ENCODE data around the gene SELENOS. TPM values are rescaled to one million over a fixed set of nuclear protein-coding genes. Genes with fewer than 3 reads are reported as not detected.

SELENOS gene
- total and polyA plus RNA-seq, 4 donors = 32.6 to 79.8 (median 63.9) TPM

DNA sequence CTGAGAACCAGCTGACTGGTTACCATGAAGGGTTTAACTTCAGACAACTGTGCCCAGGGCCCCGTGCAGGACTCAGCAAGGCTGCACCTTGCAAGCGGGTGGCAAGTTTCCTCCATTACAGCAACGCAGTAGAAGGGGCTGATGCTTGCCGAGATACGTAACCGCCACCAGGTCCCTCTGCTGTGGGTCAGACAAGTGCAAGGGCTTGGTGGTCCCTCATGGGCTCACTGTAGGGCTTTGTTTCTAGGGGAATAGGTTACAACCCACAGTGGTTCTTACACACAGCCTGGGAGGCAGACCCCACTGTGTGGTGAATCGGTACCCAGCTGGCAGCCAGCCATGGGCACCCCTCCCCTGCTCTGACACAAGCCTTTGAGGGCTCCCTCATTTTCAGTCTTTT lies 33.2 kb upstream of the SELENOS start:
- H3K27me3 ChIP-seq (ENCODE audit: control insufficient read depth, insufficient read depth, low read length) = no peaks in the 10 kb centered on the region
- H3K27ac ChIP-seq (ENCODE audit: low read depth, low read length) = no peak overlapping the region
- no peaks in the 10 kb centered on the region for H3K9me3 ChIP-seq (ENCODE audit: control insufficient read depth, insufficient read depth, low read length)
- WGBS (ENCODE audit: insufficient coverage) = 76% methylated on average over 6 of the region's 7 CpGs
- H3K4me3 ChIP-seq (ENCODE audit: low read depth, low read length) = no peak overlapping the region
- peak in 1 of 6 donors; percentile 32 for DNase-seq (ENCODE audit: low read depth in 4 of 6, low spot score in 6 of 6)
- peaks cover 4% of the 10 kb centered on the region for H3K4me1 ChIP-seq (ENCODE audit: control insufficient read depth, insufficient read depth, low read length)
- H3K36me3 ChIP-seq (ENCODE audit: control insufficient read depth, insufficient read depth, low read length) = peaks cover 13% of the 10 kb centered on the region

DNA sequence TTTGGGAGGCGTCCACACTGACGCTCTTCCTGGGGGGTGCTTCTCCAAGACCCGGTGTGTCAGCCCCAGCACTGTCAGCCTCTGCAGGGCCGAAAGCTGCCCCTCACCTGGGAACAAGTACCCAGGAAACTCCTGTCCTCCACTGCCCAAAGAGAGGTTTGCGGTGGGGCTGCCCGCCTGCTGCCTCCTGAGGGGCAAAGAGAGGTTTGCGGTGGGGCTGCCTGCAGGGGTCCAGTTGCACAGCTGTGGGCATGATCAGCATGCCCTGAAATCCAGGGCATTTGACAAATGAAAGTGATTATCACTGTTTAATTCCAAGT lies 32.8 kb upstream of the SELENOS start:
- no peaks in the 10 kb centered on the region for H3K27me3 ChIP-seq (ENCODE audit: control insufficient read depth, insufficient read depth, low read length)
- no peak for DNase-seq (ENCODE audit: low read depth in 4 of 6, low spot score in 6 of 6)
- H3K4me3 ChIP-seq (ENCODE audit: low read depth, low read length) = no peak overlapping the region
- no peak overlapping the region for H3K27ac ChIP-seq (ENCODE audit: low read depth, low read length)
- WGBS (ENCODE audit: insufficient coverage) = 79% methylated on average over 7 of the region's 7 CpGs
- no peaks in the 10 kb centered on the region for H3K9me3 ChIP-seq (ENCODE audit: control insufficient read depth, insufficient read depth, low read length)
- H3K36me3 ChIP-seq (ENCODE audit: control insufficient read depth, insufficient read depth, low read length) = peaks cover 13% of the 10 kb centered on the region
- peaks cover 4% of the 10 kb centered on the region for H3K4me1 ChIP-seq (ENCODE audit: control insufficient read depth, insufficient read depth, low read length)

DNA sequence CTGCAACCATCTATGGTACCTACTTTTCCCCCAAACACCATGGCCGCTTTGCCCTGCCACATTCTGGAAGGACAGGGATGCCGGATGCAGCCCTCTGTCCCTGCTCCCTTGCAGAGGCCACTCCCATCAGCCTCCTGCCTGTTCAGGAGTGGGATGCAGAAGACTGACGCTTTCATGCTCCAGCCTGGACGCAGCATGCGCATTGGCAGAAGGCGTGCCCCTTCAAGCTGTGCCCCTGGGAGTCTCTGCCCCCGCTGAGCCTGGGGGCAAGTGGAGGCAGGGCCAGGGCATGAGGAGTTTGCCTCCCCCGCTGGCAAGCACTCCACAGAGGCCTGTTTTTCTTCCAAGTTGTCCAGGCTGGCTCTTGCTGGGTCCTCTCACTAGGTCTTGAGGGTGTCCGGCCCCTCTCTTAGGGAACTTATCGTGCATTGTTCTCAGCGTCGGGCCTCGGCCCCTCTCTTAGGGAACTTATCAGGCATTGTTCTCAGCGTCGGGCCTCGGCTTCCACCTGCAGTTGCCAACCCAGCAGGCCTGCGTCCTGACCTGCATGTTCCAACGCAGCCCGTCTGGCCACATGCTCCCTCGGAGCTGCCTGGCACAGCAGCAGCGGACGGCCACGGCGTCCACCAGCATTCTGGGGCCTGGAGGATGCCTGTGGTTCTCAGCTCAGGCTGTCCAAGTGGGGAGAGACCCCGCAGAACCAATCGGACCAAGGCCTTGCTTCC lies 32.3 kb upstream of the SELENOS start:
- Histone ChIP-seq H3K27ac (ENCODE audit: low read depth, low read length) (no peak overlapping the region), H3K36me3 (ENCODE audit: control insufficient read depth, insufficient read depth, low read length) (peaks cover 13% of the 10 kb centered on the region), H3K4me3 (ENCODE audit: low read depth, low read length) (no peak overlapping the region), H3K4me1 (ENCODE audit: control insufficient read depth, insufficient read depth, low read length) (peaks cover 4% of the 10 kb centered on the region), H3K27me3 (ENCODE audit: control insufficient read depth, insufficient read depth, low read length) (no peaks in the 10 kb centered on the region), H3K9me3 (ENCODE audit: control insufficient read depth, insufficient read depth, low read length) (no peaks in the 10 kb centered on the region)
- no peak for DNase-seq (ENCODE audit: low read depth in 4 of 6, low spot score in 6 of 6)
- 74% methylated on average over 26 of the region's 26 CpGs for WGBS (ENCODE audit: insufficient coverage)

DNA sequence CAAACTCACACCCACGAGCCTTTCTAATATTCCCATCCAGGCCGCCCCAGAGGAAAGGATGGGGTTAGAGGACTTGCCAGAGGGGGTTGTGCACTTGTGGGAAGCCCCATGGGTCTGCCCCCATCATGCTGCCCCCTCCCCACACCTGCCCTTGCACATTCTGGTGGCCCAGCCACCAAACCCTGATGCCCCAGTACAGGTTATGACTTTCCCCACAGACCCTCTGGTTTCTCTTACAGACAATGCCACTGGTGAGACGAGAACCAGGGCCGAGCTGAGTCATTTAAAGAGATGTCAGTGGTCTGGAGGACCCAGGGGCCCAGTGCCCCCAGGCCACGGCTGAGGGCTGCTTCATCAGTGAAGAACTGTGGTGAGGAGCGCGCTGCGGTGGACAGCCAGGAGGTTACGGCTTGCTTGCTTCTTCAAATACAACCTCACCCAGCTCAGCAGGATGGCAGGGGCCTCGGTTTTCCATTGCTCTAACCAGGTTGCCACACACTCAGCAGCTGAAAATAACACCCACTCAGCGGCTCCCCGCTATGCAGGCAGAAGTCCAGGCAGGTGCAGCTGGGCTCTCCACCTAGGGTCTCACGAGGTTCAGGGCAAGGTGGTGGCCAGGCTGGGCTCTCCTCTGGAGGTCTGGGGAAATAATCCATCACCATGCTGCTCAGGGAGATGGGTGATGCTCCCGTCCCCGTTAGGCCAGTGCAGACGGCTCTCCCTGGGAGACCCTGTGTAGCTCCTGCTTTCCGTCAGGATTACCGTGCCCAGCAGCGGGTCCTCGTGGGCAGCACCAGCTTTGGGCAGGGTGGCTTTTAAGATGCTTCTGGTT lies 31.5 kb upstream of the SELENOS start:
- Histone ChIP-seq H3K9me3 (ENCODE audit: control insufficient read depth, insufficient read depth, low read length) (no peaks in the 10 kb centered on the region), H3K27me3 (ENCODE audit: control insufficient read depth, insufficient read depth, low read length) (no peaks in the 10 kb centered on the region), H3K27ac (ENCODE audit: low read depth, low read length) (no peak overlapping the region), H3K4me1 (ENCODE audit: control insufficient read depth, insufficient read depth, low read length) (peaks cover 4% of the 10 kb centered on the region), H3K4me3 (ENCODE audit: low read depth, low read length) (no peak overlapping the region), H3K36me3 (ENCODE audit: control insufficient read depth, insufficient read depth, low read length) (peaks cover 10% of the 10 kb centered on the region)
- no peak for DNase-seq (ENCODE audit: low read depth in 4 of 6, low spot score in 6 of 6)
- WGBS (ENCODE audit: insufficient coverage) = 93% methylated on average over 16 of the region's 20 CpGs

DNA sequence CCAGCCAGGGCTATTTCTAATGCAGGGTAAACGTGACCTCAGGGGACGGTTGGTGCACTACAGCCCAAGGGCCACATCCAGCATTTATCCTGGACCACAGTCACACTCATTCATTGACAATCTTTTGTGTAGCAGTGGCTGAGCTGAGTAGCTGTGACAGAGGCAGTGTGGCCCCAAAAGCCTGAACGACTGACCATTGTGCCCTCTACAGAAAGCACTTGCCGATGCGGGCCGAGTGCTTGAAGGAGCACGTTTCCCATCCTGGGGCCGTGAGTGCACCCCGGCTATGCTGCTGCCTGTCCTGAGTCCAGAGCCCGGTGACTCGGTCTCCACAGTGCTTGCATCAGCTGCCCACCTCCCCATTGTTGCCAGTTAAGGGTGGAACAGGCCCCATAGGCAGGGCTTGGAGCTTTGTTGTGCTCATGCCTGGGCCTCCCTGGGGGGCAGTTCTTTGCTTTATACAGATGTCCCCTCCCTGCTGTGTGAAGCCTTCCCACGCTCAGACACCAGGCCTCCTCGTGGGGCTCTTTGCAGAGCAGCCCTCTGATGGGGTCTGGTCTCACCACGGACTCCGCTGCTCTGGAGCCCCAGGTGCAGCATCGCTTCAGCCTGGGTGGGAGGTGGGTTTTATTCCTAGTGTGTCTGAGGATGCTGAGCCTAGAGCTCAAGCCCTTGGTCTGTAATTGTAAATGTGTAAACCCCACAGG lies 30.8 kb upstream of the SELENOS start:
- Histone ChIP-seq H3K9me3 (ENCODE audit: control insufficient read depth, insufficient read depth, low read length) (no peaks in the 10 kb centered on the region), H3K4me3 (ENCODE audit: low read depth, low read length) (no peak overlapping the region), H3K27ac (ENCODE audit: low read depth, low read length) (no peak overlapping the region), H3K36me3 (ENCODE audit: control insufficient read depth, insufficient read depth, low read length) (peaks cover 10% of the 10 kb centered on the region), H3K27me3 (ENCODE audit: control insufficient read depth, insufficient read depth, low read length) (no peaks in the 10 kb centered on the region), H3K4me1 (ENCODE audit: control insufficient read depth, insufficient read depth, low read length) (peaks cover 4% of the 10 kb centered on the region)
- DNase-seq (ENCODE audit: low read depth in 4 of 6, low spot score in 6 of 6) = no peak
- 50% methylated on average over 14 of the region's 16 CpGs for WGBS (ENCODE audit: insufficient coverage)

DNA sequence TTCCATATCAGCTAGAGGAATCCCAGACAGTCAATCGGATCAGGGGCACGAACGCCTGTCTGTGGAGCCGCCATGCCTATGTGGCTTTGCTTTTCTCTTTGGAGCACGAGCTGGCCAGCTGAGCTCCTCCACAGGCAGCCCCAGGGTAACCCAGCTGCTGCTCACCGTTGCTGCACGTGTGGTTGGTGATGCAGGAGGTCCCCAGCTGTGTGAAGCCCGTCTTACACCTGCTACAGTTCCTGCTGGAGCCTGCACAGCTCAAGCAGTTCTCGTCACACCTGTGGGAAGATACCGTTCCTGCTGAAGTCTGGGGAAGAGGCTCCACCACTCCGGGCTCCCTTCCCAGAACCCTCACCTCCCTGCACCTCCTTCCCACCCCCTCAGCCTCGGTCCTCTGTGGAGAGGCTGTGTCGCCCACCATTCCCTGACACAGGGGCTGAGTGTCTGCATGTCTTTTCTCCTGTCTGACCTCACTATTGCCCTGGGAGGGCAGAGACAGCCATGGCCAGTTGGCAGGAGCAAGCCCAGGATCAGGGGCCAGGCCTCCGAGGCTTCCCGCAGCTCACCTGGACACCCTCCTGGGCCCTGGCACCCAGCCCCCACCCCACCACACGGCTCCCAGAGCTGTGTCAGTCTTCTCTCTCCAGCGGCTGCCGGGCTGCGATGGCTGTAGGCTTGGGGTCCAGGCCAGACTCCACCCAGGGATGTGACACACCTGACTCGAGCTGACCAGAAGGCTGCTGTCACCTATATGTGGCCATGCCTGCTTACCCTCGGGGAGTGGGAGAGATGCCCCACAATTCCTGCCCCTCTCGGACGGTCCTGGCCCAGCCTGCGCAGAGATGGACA lies 30.0 kb upstream of the SELENOS start:
- Histone ChIP-seq H3K36me3 (ENCODE audit: control insufficient read depth, insufficient read depth, low read length) (peaks cover 10% of the 10 kb centered on the region), H3K4me3 (ENCODE audit: low read depth, low read length) (no peak overlapping the region), H3K27ac (ENCODE audit: low read depth, low read length) (no peak overlapping the region), H3K4me1 (ENCODE audit: control insufficient read depth, insufficient read depth, low read length) (peaks cover 4% of the 10 kb centered on the region), H3K9me3 (ENCODE audit: control insufficient read depth, insufficient read depth, low read length) (no peaks in the 10 kb centered on the region), H3K27me3 (ENCODE audit: control insufficient read depth, insufficient read depth, low read length) (no peaks in the 10 kb centered on the region)
- 75% methylated on average over 24 of the region's 24 CpGs for WGBS (ENCODE audit: insufficient coverage)
- DNase-seq (ENCODE audit: low read depth in 4 of 6, low spot score in 6 of 6) = peak in 1 of 6 donors; percentile 42

DNA sequence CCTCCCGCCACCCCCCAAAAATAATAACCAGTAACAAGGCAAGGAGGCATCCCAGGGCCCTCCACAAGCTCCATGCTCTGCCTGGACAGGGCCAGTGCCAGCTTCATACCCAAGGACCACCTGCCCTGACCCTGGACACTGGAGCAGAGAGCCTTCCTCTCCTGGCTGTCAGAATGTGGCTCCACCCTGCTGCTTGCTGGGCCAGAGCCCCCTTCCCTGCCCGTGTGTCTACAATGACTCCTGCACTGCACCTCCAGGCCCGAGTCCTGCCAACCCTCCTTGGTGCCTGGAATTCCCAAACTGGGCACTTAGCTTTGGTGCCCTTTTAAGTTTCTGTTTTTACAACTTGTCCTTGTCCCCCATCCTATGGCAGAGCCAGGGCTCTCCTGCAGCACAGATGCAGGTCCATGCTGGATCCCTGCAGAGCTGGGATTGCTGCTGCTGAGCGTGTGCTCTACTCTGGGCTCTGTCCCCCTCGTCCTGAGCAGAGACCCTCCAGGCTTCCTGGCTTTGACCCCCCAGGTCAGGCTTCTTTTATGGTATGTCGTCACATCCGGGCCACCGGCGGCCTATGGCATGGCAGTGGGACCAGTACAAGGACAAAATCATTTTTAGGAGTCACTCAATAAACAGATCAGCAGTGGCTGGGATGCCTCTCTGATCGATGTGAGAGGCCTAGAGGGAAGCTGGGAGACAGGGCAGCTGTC lies 29.2 kb upstream of the SELENOS start:
- peaks cover 4% of the 10 kb centered on the region for H3K4me1 ChIP-seq (ENCODE audit: control insufficient read depth, insufficient read depth, low read length)
- no peak overlapping the region for H3K27ac ChIP-seq (ENCODE audit: low read depth, low read length)
- H3K9me3 ChIP-seq (ENCODE audit: control insufficient read depth, insufficient read depth, low read length) = no peaks in the 10 kb centered on the region
- no peak overlapping the region for H3K4me3 ChIP-seq (ENCODE audit: low read depth, low read length)
- DNase-seq (ENCODE audit: low read depth in 4 of 6, low spot score in 6 of 6) = no peak
- H3K36me3 ChIP-seq (ENCODE audit: control insufficient read depth, insufficient read depth, low read length) = peaks cover 10% of the 10 kb centered on the region
- no peaks in the 10 kb centered on the region for H3K27me3 ChIP-seq (ENCODE audit: control insufficient read depth, insufficient read depth, low read length)
- 83% methylated on average over 10 of the region's 10 CpGs for WGBS (ENCODE audit: insufficient coverage)

DNA sequence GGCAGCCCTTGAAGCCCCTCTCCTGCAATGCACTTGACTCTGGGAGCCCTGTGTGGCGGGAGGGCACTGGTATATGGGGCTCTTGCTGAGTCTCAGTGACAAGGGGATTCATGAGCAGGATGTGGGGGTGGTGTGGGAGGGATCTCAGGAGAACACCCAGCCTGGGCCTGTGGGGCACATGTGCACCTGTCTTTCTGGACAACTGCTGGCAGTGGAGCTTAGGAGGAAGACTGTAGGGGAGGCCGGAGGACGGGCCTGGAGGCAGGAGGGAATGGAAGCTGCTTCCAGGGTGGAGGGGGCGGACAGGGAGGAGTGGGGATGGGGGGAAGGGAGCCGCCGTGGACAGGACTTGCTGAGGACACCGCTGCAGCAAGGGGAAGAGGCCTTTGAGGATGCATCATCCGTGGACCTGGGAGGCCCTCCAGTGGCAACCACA lies 28.6 kb upstream of the SELENOS start:
- Histone ChIP-seq H3K4me3 (ENCODE audit: low read depth, low read length) (no peak overlapping the region), H3K9me3 (ENCODE audit: control insufficient read depth, insufficient read depth, low read length) (no peaks in the 10 kb centered on the region), H3K4me1 (ENCODE audit: control insufficient read depth, insufficient read depth, low read length) (peaks cover 4% of the 10 kb centered on the region), H3K27ac (ENCODE audit: low read depth, low read length) (no peak overlapping the region), H3K27me3 (ENCODE audit: control insufficient read depth, insufficient read depth, low read length) (no peaks in the 10 kb centered on the region), H3K36me3 (ENCODE audit: control insufficient read depth, insufficient read depth, low read length) (peaks cover 10% of the 10 kb centered on the region)
- WGBS (ENCODE audit: insufficient coverage) = 82% methylated on average over 8 of the region's 8 CpGs
- no peak for DNase-seq (ENCODE audit: low read depth in 4 of 6, low spot score in 6 of 6)
